ENCODE data around the gene ACOT11. TPM values are rescaled to one million over a fixed set of nuclear protein-coding genes. Genes with fewer than 3 reads are reported as not detected.

Gene ACOT11
- total and polyA plus RNA-seq, 4 donors, result 2.8 to 13.5 (median 7.9) TPM

DNA sequence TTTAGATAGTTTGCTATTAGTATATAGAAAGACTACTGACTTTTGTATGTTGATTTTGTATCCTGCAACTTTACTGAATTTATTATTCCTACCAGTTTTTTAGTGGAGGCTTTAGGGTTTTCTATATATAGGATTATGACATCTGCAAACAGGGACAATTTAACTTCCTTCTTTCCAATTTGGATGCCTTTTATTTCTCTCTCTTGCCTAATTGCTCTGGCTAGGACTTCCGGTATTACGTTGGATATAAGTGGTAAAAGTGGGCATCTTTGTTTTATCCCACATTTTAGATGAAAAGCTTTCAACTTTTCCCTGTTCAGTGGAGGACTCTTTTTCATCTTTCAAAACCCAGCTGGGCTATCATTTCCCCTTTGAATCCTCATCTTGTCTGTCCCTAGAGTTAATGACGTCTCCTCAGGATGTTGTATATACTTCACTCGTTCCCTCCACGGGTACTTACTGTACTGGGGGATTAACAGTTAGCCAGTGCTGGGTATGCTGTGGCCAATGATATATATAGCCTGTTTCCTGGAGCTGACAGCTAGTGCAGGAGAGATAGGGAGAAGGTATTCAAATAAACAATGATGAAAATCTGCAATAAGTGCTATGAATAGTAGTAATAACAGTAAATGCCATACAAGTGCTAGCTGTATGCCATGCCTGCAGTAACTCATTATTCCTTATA lies 9.8 kb downstream of the ACOT11 start:
- 17 to 43% methylated on average over 5 of the region's 5 CpGs for whole genome bisulfite sequencing, 2 donors
- H3K27me3 ChIP-seq (ENCODE audit: control insufficient read depth in 3 of 3, insufficient read depth in 3 of 3, low read length in 2 of 3), result no peaks in the 10 kb centered on the region
- H3K9me3 ChIP-seq (ENCODE audit: control insufficient read depth in 4 of 4, insufficient read depth in 3 of 4, low read length in 3 of 4), result peaks cover 0 to 2% (median 0%) of the 10 kb centered on the region in 4 donors
- peak overlapping the region in 1 of 2 donors; percentile 70 for H3K27ac ChIP-seq (ENCODE audit: low read depth in 1 of 2, low read length in 1 of 2)
- no peak for ATAC-seq (ENCODE audit: insufficient read depth, low FRiP score)
- H3K4me1 ChIP-seq (ENCODE audit: control insufficient read depth in 5 of 5, insufficient read depth in 5 of 5, low read length in 5 of 5), result peaks cover 0 to 10% (median 0%) of the 10 kb centered on the region in 5 donors
- no peak for DNase-seq
- TF ChIP-seq, protein P1, sequence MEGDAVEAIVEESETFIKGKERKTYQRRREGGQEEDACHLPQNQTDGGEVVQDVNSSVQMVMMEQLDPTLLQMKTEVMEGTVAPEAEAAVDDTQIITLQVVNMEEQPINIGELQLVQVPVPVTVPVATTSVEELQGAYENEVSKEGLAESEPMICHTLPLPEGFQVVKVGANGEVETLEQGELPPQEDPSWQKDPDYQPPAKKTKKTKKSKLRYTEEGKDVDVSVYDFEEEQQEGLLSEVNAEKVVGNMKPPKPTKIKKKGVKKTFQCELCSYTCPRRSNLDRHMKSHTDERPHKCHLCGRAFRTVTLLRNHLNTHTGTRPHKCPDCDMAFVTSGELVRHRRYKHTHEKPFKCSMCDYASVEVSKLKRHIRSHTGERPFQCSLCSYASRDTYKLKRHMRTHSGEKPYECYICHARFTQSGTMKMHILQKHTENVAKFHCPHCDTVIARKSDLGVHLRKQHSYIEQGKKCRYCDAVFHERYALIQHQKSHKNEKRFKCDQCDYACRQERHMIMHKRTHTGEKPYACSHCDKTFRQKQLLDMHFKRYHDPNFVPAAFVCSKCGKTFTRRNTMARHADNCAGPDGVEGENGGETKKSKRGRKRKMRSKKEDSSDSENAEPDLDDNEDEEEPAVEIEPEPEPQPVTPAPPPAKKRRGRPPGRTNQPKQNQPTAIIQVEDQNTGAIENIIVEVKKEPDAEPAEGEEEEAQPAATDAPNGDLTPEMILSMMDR (IDR thresholded peaks at IDR 0.05; ENCODE audit: control extremely low read depth, extremely low read depth), result no peak
- H3K36me3 ChIP-seq (ENCODE audit: control insufficient read depth in 4 of 4, insufficient read depth in 4 of 4, low read length in 4 of 4), result no peaks in the 10 kb centered on the region
- H3K9ac ChIP-seq (ENCODE audit: insufficient read depth in 1 of 2, low read length in 2 of 2), result no peak overlapping the region
- no peak overlapping the region for H3K4me3 ChIP-seq

DNA sequence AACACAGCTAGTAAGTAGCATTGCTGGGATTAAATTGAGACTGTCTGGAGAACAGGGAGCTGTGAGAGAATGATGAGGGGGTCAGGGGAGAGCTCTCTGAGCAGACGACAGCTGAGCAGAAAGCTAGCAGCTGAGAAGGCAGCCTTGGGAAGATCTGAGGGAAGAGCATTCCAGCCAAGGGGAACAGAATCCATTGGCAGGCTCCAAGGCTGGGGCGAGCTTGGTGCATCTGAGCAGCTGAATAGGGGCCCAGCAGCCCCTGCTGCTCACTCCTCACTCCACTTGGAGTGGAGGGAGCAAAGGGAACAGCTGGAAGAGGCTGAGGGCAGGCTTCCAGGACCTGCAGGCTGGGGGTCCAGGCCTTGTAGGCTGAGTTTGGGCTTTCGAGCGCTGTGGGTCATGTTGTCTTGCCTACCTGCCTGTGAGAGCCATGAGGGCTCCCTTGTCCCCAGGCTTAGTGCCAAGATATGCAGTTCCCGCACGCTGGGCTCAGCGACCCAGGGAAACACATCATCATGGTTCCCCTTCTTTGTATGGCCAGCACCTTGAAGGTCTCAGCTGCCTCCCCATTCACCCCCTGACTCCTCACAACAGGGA lies 10.5 kb downstream of the ACOT11 start:
- no peak overlapping the region for H3K4me3 ChIP-seq
- peaks cover 0 to 2% (median 0%) of the 10 kb centered on the region in 4 donors for H3K9me3 ChIP-seq (ENCODE audit: control insufficient read depth in 4 of 4, insufficient read depth in 3 of 4, low read length in 3 of 4)
- peaks cover 0 to 10% (median 0%) of the 10 kb centered on the region in 5 donors for H3K4me1 ChIP-seq (ENCODE audit: control insufficient read depth in 5 of 5, insufficient read depth in 5 of 5, low read length in 5 of 5)
- no peaks in the 10 kb centered on the region for H3K27me3 ChIP-seq (ENCODE audit: control insufficient read depth in 3 of 3, insufficient read depth in 3 of 3, low read length in 2 of 3)
- peak overlapping the region in 1 of 2 donors; percentile 70 for H3K27ac ChIP-seq (ENCODE audit: low read depth in 1 of 2, low read length in 1 of 2)
- ATAC-seq (ENCODE audit: insufficient read depth, low FRiP score), result no peak
- WGBS, 2 donors, result 77 to 78% methylated on average over 7 of the region's 7 CpGs
- TF ChIP-seq, protein P1 (IDR thresholded peaks at IDR 0.05; ENCODE audit: control extremely low read depth, extremely low read depth), result no peak
- peak in 1 of 3 donors; percentile 75 for DNase-seq
- no peaks in the 10 kb centered on the region for H3K36me3 ChIP-seq (ENCODE audit: control insufficient read depth in 4 of 4, insufficient read depth in 4 of 4, low read length in 4 of 4)
- H3K9ac ChIP-seq (ENCODE audit: insufficient read depth in 1 of 2, low read length in 2 of 2), result no peak overlapping the region

DNA sequence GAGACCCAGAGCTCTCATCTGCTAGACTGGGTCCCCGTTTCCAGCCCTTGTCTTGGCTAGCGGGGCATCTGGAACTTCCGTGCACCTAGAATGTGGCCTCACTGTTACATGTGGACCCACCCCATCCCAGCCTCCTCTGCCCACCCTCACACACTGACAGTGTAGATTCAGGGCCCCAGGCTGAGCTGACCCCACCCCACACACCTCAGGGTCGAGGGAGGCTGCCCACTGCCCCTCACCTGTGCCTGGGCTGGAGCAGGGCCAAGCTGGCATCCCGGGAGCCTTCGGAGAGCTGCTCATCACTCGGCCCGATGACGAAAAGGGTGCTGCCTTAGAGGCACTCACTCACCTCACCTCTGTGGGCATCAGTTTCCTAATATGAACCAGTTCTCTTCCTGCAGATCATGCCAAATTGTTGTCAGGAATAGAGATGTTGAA lies 11.1 kb downstream of the ACOT11 start:
- H3K9me3 ChIP-seq (ENCODE audit: control insufficient read depth in 4 of 4, insufficient read depth in 3 of 4, low read length in 3 of 4), result peaks cover 0 to 2% (median 0%) of the 10 kb centered on the region in 4 donors
- H3K4me3 ChIP-seq, result no peak overlapping the region
- ATAC-seq (ENCODE audit: insufficient read depth, low FRiP score), result no peak
- TF ChIP-seq, protein P1 (IDR thresholded peaks at IDR 0.05; ENCODE audit: control extremely low read depth, extremely low read depth), result no peak
- no peak overlapping the region for H3K9ac ChIP-seq (ENCODE audit: insufficient read depth in 1 of 2, low read length in 2 of 2)
- DNase-seq, result no peak
- peak overlapping the region in 1 of 2 donors; percentile 70 for H3K27ac ChIP-seq (ENCODE audit: low read depth in 1 of 2, low read length in 1 of 2)
- WGBS, 2 donors, result 69 to 70% methylated on average over 9 of the region's 9 CpGs
- no peaks in the 10 kb centered on the region for H3K36me3 ChIP-seq (ENCODE audit: control insufficient read depth in 4 of 4, insufficient read depth in 4 of 4, low read length in 4 of 4)
- no peaks in the 10 kb centered on the region for H3K27me3 ChIP-seq (ENCODE audit: control insufficient read depth in 3 of 3, insufficient read depth in 3 of 3, low read length in 2 of 3)
- H3K4me1 ChIP-seq (ENCODE audit: control insufficient read depth in 5 of 5, insufficient read depth in 5 of 5, low read length in 5 of 5), result peaks cover 0 to 10% (median 0%) of the 10 kb centered on the region in 5 donors
